Left ventricle myocardium inferior (tissue), 1 donor: ENCODE measurements around the gene DMRT1. TPM values are rescaled to one million over a fixed set of nuclear protein-coding genes. Genes with fewer than 3 reads are reported as not detected.
A peak's percentile ranks its signal among the peaks of the same experiment; 100 is the strongest.

Experiments used
- DNase-seq: peaks from one replicate; pipeline ENCODE4 v3.0.0-alpha.2; 2020
- H3K27ac ChIP-seq: fragments of 200-600 bp; replicated peaks from 2 replicates; pipeline ENCODE4 v1.8.0; 2021
- H3K27me3 ChIP-seq: fragments of 200-600 bp; 2 replicates; pipeline ENCODE4 v1.8.0; 2021; ENCODE audit warnings: low read depth
- H3K36me3 ChIP-seq: fragments of 200-600 bp; 2 replicates; pipeline ENCODE4 v1.8.0; 2021
- H3K4me1 ChIP-seq: fragments of 200-600 bp; 2 replicates; pipeline ENCODE4 v1.8.0; 2021
- H3K4me3 ChIP-seq: fragments of 200-600 bp; 2 replicates; pipeline ENCODE4 v1.8.0; 2021; ENCODE audit warnings: mild to moderate bottlenecking, moderate library complexity
- H3K9me3 ChIP-seq: fragments of 200-600 bp; replicated peaks from 2 replicates; pipeline ENCODE4 v1.8.0; 2021
- intact Hi-C: fragments of 100-400 bp; cut with micrococcal nuclease; formaldehyde crosslinking; loops from one replicate; pipeline ENCODE4 v1.11.0; 2022
- total RNA-seq: library from RNA; stranded (reverse); fragmentation: NEBNext Ultra II Directional; extraction: Animal tissue kit (Norgen Biotek cat#: 25700); gene quantifications from one replicate; pipeline ENCODE4 v1.2.1, GENCODE V29; 2021
- TF ChIP-seq, protein P1 (sequence below): fragments of 200-600 bp; IDR thresholded peaks from 2 replicates; pipeline ENCODE4 v1.8.0; 2021; ENCODE audit warnings: antibody characterized with exemption, mild to moderate bottlenecking, borderline replicate concordance
- donor health status: DM: no; HTN: yes; CAD: no; lungs with severe emphysema.

DMRT1 gene
- total RNA-seq, 1 donor from 2014 or later = not detected

DNA sequence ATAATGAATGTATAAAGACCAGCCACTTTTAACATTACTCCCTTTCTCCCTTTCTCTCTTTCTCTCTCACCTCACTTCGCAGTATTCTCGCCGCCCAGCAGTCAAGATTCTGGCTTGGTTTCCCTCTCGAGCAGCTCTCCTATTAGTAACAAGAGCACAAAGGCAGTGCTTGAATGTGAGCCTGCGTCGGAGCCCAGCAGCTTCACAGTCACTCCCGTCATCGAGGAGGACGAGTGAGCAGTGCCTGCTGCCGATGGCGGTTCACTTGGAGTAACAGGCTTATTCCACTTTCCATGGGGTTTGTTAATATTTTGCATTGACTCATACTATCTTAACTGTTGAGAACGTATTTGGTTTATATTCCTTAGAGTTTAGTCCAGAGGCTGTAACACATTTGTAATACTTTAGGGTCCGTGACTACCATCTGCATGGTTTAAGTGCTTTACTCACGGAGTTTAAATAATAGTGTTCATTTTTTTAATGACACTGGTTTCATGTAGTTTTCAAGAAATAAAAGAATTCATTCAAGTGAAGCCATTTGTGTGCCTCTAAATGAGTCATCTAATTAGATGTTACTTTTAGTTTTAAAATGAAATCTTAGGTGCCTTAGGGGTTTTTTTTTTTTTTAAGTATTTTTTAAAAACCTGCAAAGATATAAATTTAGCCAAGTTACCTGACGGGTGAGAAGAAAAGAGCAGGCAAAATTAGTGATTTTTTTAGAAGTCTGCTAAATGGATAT lies 126.6 kb downstream of the DMRT1 start:
- H3K36me3 ChIP-seq = no peaks in the 10 kb centered on the region
- no peaks in the 10 kb centered on the region for H3K9me3 ChIP-seq
- DNase-seq = no peak
- H3K4me1 ChIP-seq = peaks cover 38% of the 10 kb centered on the region
- TF ChIP-seq, protein P1, sequence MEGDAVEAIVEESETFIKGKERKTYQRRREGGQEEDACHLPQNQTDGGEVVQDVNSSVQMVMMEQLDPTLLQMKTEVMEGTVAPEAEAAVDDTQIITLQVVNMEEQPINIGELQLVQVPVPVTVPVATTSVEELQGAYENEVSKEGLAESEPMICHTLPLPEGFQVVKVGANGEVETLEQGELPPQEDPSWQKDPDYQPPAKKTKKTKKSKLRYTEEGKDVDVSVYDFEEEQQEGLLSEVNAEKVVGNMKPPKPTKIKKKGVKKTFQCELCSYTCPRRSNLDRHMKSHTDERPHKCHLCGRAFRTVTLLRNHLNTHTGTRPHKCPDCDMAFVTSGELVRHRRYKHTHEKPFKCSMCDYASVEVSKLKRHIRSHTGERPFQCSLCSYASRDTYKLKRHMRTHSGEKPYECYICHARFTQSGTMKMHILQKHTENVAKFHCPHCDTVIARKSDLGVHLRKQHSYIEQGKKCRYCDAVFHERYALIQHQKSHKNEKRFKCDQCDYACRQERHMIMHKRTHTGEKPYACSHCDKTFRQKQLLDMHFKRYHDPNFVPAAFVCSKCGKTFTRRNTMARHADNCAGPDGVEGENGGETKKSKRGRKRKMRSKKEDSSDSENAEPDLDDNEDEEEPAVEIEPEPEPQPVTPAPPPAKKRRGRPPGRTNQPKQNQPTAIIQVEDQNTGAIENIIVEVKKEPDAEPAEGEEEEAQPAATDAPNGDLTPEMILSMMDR = no peak
- intact Hi-C loops = no loop called here
- no peak overlapping the region for H3K27ac ChIP-seq
- H3K4me3 ChIP-seq = no peak overlapping the region
- H3K27me3 ChIP-seq = peaks cover 100% of the 10 kb centered on the region

DNA sequence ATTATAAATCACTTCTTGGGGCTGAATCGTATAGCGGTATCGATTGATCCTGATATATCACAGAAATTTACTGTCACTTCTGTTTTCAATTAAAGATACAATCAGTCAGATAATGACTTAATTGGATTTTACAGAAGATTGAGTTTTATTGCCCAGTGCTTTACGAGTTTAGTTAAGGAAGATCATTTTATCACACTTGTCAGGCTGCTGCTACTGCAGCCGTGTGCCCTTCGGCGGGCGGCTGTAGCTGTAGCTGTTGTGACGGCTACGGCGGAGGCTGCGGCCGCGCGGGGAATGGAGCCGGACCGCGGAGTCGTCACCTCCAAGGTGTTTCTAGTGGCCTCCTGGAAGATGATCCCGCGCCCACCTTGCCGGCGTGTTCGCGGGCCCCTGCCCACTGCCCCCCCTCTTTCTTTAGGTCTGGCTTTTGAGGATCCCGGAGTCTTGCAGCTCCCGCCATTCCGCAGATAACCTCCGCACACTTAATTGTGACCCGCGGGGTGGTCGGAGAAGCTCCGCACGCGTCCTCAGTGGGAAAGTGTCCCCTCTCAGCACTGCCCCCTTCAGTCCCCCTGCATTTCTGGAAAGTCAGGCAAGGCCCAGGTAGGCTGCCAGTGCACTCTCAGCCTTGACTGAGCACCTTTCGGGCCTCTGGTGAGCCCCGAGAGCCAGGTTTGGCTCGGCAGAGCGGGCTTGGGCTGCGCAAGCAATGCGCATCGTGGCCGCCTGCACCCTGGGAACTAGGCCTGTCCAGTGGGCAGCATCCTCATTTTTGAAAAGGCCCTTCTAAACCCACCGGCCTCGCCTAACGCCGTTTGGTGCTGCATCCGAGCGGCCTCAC lies 128.0 kb downstream of the DMRT1 start:
- no peak for DNase-seq
- H3K4me3 ChIP-seq = no peak overlapping the region
- H3K27me3 ChIP-seq = peaks cover 100% of the 10 kb centered on the region
- TF ChIP-seq, protein P1 = no peak
- H3K4me1 ChIP-seq = peaks cover 40% of the 10 kb centered on the region
- no peaks in the 10 kb centered on the region for H3K36me3 ChIP-seq
- no peaks in the 10 kb centered on the region for H3K9me3 ChIP-seq
- H3K27ac ChIP-seq = no peak overlapping the region
- intact Hi-C loops = no loop called here

DNA sequence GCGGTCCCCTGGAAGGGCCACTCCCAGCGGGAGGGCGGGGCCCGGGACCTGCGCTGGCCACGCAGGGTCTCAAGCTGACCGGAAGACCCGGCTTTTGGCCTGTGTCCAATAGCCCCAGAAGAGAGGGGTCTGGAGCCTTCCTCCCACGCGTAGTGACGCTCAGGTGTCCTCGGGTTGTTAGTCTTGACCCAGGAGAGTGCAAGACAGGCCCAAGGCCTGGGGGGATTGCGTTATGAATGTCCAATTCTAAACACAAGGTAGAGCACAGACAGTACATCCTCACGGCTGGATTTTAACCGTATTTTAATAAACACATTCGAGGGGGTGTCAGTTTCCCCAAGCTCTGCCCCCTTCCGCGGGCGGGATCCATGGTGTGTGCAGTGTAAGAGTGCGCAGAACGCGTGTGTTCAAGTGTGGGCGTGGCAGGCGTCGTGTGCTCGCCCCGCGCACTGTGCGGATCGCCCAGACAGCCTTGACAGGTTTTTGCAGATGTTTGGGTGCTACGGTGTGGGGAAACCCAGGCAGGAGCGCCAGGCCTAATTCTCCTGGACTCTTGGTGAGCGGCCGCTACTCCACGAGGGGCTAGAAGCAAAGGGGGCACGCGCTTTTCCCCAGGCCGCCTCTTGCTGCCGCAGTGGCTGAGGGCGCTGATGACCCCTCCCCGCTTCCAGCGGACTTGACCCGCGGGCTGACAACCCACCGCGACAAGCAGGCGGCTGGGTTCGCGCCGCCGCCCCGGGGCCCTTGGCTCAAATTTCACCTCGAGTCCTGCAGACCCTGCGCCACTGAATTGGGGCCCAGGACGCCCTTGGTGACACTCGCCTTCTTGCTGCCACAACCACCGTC lies 128.9 kb downstream of the DMRT1 start:
- H3K27ac ChIP-seq = no peak overlapping the region
- TF ChIP-seq, protein P1 = no peak
- DNase-seq = no peak
- peaks cover 40% of the 10 kb centered on the region for H3K4me1 ChIP-seq
- H3K9me3 ChIP-seq = no peaks in the 10 kb centered on the region
- peaks cover 100% of the 10 kb centered on the region for H3K27me3 ChIP-seq
- no peak overlapping the region for H3K4me3 ChIP-seq
- H3K36me3 ChIP-seq = no peaks in the 10 kb centered on the region
- intact Hi-C loops = no loop called here

DNA sequence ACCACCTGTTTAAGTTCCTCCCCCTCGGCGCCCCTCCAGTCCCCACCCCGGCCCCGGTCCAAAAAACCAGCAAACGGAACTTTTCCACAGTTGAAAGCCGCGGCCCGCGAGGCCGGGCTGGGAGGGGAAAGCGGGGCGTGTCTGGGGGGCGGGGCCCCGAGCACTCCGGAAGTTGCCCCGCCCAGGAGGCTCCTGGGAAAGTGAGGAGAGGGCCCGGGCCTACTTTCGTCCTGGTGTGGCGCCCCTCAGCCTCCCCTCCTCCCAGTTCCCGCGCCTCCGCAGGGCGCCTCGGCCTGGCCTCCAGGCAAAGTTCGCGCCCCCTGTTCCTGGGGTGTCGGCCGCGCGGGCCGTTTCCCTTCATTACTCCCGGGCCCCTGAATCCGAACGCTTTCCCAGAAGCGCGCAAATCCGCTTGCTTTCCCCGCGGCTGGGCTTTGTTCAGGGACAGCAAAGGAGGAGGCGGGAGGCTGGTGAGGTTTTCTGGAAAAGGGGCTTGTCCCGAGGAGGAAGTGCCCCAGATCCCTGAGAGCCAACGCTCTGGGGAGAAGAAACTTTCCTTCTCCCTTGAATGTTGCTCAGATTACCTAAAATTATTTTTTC lies 130.5 kb downstream of the DMRT1 start:
- Histone ChIP-seq H3K27me3 (peaks cover 100% of the 10 kb centered on the region), H3K4me1 (peaks cover 51% of the 10 kb centered on the region), H3K36me3 (no peaks in the 10 kb centered on the region), H3K9me3 (no peaks in the 10 kb centered on the region), H3K4me3 (peak overlapping the region; percentile 60), H3K27ac (no peak overlapping the region)
- intact Hi-C loops = no loop called here
- TF ChIP-seq, protein P1 = no peak
- no peak for DNase-seq
